ENCODE measurements around the gene GALNT1.
A peak's percentile ranks its signal among the peaks of the same experiment; 100 is the strongest.

The GALNT1 gene

DNA sequence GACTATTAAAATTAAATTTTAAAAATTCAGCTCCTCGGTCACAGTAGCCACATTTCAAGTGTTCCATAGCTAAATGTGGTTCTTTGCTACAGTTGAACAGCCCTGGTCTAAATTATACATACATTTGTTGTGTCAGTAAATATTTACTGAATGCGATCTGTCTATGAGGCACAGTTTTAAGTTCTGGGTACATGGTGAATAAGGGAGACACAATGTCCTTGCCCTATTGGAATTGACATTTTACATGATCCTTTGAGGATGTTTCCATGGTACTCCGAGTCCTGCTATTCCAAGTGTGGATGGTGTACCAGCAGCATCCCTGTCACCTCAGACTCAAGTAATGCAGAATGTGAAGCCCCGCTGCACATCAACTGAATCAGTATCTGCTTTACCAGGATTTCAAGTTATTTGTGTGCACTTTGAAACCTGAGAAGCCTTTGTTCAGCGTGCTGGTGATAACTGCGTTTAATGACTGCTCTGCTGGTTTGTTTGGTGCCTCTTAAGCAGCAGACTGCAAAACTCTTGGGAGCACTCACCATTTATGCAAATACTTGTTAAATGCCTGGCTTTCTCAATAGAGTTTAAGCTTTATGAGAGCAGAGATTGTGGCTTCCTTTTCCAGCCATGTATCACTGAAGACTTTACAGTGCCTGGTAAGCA is 1.5 kb downstream of the GALNT1 start:
- peak in 1 of 2 experiments; percentile 18 for DNase-seq

DNA sequence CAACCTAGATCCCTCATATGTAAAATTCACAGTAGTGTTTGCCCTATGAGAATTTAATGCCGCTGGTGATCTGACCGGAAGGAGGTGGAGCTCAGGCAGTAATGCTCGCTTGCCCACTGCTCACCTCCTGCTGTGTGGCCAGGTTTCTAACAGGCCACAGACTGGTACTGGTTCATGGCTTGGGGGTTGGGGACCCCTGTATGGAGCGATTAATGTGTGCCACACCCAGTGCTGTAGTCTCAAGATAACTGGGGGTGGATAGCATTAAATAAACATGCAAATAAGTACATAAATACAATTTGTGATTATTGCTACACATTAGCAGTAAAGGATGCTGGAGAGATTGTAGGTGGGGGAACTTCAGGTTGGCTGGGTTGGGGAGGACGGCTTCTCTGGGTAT is 3.2 kb downstream of the GALNT1 start:
- no peak for DNase-seq

DNA sequence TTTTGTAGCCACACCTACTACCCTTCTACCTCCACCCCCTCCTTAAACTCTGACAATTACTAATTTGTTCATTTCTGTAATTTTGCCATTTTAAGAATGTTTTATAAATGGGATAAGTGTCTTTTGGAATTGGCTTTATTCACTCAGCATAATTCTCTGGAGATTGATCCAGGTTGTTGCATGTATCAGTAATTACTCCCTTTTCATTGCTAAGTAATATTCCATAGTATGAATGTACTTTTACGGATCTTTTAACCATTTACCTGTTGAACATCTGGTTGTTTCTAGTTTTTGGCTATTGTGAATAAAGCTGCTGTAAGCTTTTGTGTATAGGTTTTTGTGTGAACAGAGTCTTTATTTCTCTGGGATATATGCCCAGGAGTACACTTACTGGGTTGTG is 4.1 kb downstream of the GALNT1 start:
- no peak for DNase-seq

- no peak for DNase-seq
Measured at GRCh38 chr18:35588122-35588521, 6.6 kb downstream of the GALNT1 start.

GRCh38 chr18:35588995-35589394 is 7.5 kb downstream of the GALNT1 start:
- no peak for DNase-seq

GRCh38 chr18:35589546-35589945 is 8.0 kb downstream of the GALNT1 start:
- no peak for DNase-seq

DNA sequence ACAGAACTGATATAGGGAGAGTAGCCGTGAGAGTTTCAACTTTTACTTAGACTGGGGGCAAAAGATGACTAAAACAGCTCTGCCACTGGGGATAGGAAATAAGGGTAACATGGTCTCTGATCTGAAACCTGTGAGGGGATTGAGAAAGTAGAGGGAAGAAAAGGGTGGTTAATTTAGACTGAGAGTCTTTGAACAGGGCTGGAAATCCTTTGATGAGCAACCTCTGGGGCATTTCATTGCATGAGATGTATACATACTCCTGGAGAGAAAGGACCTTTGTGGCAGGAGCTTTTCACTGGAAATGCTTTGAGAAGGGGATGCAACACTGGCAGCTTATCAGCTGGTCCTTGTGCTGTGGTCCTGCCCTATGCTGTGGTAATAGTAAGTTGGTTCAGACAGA is 9.4 kb downstream of the GALNT1 start:
- no peak for DNase-seq

DNA sequence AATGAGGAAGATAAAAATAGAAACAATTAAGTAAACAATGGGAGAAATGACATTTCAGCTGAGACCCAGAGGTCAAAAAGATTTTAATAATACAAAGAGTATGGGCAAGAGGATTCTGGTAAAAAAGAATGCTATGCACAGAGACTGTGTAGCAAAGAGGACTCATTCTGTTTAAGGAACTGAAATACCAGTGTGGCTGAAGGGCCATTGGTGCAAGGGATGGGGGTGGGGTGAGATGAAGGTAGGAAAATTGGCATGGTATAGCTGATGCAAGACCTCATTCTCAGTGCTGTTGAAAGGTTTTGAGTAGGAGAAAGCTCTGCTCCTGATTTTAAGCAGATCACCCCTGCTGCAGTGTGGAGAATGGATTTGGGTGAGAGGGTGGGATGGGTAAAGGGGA is 10.8 kb downstream of the GALNT1 start:
- no peak for DNase-seq

DNA sequence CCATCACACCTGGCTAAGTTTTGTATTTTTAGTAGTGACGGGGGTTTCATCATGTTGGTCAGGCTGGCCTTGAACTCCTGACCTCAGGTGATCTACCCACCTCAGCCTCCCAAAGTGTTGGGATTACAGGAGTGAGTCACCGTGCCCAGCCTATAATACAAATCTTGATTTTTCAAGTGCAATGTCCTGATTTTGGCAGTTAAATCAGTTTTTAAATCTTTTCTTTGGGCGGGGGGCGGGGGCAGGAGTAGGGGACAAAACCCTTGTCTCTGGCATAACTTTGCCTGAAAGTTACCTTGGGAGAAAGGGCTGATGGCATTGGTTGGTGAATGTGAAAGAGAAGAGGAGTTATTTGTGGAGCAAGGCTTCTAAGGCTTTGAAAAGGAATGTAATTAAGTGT is 12.3 kb downstream of the GALNT1 start:
- DNase-seq, result no peak

DNA sequence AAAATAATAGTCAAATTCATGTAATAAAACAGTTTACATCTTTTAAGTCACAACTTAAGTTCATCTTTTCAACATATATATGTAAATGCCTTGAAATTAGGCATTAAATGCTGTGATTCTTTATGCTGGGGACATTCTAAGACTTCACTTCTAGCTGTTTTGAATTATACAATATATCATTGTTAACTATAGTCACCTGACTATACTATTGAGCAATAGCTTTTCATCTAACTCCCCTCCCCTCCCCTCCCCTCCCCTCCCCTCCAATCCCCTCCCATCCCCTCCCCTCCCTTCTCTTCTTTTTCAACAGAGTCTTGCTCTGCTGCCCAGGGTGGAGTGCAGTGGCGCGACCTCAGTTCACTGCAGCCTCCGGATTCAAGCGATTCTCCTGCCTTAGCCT is 16.2 kb downstream of the GALNT1 start:
- DNase-seq, result no peak

DNA sequence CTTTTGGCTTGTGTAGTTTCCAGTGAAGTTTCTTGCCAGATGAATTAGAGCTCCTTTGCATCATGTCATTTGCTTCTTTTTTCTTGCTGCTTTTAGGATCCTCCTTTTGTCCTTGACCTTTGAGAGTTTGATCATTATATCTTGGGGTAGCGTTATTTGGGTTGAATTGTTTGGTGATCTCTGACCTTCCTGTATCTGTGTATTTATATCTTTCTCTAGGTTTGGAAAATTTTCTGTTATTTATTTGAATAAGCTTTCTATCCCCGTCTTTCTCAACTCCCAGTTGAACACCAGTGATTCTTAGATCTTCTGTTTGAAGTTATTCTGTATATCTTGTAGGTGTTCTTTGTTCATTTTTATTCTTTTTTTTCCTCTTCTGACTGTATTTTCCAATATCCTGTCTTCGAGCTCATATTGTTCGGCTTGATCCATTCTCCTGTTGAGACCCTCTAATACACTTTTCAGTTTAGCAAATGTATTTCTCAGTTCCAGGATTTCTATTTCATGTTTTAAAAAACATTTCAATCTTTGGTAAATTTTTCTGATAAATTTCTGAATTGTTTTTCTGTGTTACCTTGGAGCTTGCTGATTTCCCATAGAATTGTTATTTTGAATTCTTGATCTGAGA is 20.8 kb downstream of the GALNT1 start:
- no peak for DNase-seq

DNA sequence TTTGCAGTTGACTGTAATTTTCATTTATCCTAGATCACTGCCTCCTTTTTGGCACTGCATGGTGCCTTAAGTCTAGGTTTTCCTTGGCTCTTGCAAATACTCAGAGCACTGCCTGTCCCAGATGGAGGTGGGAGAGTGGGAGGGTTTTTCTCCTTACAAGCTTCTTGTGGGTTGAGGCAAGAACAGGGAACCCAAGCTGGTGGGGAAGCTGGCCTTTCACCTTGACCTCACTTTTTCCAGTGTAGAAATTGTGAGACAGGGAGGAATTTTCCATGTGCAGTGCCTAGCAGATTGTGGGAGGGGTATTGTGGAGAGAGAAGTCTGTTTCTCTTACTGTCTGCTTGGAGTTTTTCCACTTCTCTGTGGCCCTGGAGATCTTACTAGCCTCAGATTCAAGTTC is 21.5 kb downstream of the GALNT1 start:
- no peak for DNase-seq

- DNase-seq, result no peak
Measured at GRCh38 chr18:35603528-35603927, 22.0 kb downstream of the GALNT1 start.

- DNase-seq, result no peak
Measured at GRCh38 chr18:35604369-35604768, 22.8 kb downstream of the GALNT1 start.

- no peak for DNase-seq
Measured at GRCh38 chr18:35605686-35606417, 24.3 kb downstream of the GALNT1 start.

DNA sequence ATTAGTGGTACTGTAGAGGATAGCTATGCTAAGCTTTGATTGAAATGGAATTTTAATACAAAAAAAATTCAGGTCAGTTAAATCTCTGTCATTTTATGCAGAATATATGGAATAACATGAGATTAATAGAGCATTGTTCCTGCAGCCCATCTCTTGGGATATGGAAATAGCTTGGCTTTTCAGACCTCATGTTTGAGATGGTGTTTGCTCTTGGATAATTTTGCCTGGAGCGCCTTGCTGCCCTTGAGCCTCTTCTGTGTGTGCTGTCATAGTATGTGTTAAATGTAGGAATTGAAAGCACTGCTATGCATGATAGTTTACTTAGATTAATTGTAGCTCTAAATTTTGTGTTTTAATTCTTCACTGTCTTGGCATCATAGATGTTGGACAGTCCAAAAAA is 27.7 kb downstream of the GALNT1 start:
- no peak for DNase-seq

- DNase-seq, result peak; percentile 84
Measured at GRCh38 chr18:35610089-35610488, 28.5 kb downstream of the GALNT1 start.

GRCh38 chr18:35610724-35611123 is 29.2 kb downstream of the GALNT1 start:
- no peak for DNase-seq

DNA sequence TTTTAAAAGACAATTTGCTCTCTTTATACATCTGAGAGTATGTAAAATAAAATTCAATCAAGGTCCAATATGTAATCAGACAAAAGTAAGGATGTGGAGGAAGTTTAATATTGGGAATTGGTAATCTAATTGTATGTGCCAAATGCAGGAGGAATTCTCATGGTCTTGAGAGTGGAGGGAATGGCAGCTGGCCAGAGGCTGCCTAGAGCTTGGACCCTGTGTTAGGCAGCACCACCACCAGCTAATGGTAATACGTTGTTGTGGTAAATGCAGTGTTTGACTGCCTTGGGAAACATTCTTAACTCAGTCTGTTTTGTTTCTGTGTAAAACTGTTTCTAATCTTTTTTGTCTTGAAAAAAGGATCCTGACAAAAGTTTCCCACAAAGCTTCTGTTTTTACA is 30.0 kb downstream of the GALNT1 start:
- DNase-seq, result no peak

DNA sequence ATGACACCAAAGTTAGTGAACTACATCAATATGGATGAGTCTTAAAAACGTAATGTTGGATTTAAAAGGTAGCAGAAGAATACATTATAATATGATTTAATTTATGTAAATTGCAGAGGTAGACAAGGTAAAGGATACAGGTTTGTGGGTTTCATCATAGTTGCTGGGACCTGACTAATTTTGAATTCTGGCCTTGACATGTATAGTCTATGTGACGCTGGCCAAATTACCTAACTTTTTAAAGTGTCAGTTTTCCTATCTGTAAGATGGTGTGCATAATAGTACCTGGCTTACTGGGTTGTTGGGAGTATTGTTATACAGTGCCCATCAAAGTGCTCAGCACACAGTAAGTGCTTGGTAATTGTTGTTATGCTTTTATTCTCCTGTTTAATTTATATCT is 34.5 kb downstream of the GALNT1 start:
- DNase-seq, result no peak

- peak in 1 of 2 experiments; percentile 9 for DNase-seq
Measured at GRCh38 chr18:35616664-35617423, 35.3 kb downstream of the GALNT1 start.

DNA sequence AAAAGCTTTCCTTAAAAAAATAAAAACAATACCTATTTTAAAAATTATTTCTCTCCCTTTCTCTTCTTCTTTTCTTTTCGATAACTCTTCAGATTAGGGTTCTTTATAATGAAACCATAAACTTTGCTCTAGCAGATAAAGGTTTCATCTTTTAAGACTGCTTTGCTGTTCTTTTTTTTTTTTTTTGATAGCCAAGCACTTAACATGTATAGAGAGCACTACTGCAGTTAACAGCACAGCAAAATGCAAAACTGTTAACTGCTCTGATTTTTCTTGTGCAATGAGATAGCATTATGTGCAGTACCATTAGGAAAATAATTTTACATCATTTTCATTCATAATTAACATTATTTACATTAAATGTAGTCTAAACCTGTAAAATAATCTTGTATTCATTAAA is 36.3 kb downstream of the GALNT1 start:
- no peak for DNase-seq

DNA sequence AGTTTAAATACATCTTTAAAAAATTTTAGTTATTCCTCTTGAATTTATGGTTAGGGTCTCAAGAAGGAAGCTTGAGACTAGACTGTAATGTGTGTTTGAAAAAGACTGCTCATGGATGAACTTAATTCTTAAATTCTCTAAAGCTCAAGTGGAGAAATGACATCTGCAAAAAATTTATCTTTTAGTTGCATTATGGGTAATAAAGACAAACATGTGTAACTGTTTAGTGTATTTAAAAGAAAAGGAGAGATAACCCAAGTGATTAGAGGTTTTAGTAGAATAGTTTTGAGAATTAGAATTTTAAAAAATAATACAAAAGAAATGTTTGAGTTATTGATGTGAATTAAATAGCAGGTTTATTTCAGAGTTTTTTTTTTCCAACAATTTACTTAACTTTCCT is 36.7 kb downstream of the GALNT1 start:
- DNase-seq, result no peak

DNA sequence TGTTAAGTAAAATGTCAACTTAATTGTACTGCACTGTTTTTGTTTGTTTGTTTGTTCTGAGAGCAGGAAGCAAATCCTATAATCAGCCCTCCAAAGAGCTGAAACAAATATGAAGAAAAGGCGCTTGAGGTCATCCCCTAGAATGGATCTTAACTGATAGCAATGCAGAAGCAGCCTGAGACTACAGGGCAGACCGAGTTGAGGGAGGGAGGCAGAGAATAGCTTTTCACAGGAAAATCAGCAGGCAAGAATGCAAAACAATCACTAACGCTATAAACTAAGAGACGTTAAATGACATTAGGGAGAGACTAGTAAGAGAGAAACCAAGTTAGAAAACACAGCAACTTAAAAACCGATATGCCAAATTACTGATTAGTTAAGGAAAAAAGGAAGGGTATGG is 37.2 kb downstream of the GALNT1 start:
- DNase-seq, result no peak
